ENCODE results near the gene TMEM131.

DNA sequence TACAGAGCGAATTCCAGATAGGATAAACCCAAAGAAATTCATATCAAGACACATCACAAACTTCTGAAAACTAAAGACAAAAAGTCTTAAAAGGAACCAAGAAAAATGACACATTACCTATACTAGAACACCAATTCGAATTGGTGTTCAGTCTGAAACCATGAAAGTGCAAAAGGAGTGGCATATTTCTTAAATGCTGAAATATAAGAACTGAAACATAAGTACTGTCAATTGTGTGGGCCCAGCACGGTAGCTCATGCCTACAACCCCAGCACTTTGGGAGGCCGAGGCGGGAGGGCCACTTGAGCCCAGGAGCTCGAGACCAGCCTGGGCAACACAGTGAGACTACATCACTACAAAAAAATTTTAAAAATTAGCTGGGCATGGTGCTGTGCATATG is 43.4 kb downstream of the TMEM131 start:
- TF ChIP-seq, protein P1, sequence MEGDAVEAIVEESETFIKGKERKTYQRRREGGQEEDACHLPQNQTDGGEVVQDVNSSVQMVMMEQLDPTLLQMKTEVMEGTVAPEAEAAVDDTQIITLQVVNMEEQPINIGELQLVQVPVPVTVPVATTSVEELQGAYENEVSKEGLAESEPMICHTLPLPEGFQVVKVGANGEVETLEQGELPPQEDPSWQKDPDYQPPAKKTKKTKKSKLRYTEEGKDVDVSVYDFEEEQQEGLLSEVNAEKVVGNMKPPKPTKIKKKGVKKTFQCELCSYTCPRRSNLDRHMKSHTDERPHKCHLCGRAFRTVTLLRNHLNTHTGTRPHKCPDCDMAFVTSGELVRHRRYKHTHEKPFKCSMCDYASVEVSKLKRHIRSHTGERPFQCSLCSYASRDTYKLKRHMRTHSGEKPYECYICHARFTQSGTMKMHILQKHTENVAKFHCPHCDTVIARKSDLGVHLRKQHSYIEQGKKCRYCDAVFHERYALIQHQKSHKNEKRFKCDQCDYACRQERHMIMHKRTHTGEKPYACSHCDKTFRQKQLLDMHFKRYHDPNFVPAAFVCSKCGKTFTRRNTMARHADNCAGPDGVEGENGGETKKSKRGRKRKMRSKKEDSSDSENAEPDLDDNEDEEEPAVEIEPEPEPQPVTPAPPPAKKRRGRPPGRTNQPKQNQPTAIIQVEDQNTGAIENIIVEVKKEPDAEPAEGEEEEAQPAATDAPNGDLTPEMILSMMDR (IDR thresholded peaks at IDR 0.05), result no peak
- TF ChIP-seq POLR2A (IDR thresholded peaks at IDR 0.05), result no peak

Measured in lower leg skin (tissue), 3 donors.